Smooth muscle cell (in vitro differentiated cells): ENCODE results near the gene AATF. TPM values are rescaled to one million over a fixed set of nuclear protein-coding genes. Genes with fewer than 3 reads are reported as not detected.

ENCODE experiments used
- DNase-seq: peaks from one replicate; lab custom pipeline; 2025; ENCODE audit not compliant: unreplicated experiment; lab: John Stamatoyannopoulos, UW
- H2AFZ ChIP-seq: fragments of 200-600 bp; sonication (generic); 2 replicates; pipeline ENCODE4 v1.6.0; 2016; ENCODE audit warnings: antibody characterized with exemption, low read depth, mild to moderate bottlenecking
- H3F3A ChIP-seq: fragments of 200-600 bp; sonication (generic); 2 replicates; pipeline ENCODE4 v1.6.0; 2017; ENCODE audit warnings: antibody characterized with exemption, low read depth
- H3K27ac ChIP-seq: fragments of 200-600 bp; sonication (generic); 2 replicates; pipeline ENCODE4 v1.5.1; 2016; ENCODE audit warnings: low read depth, mild to moderate bottlenecking
- H3K27me3 ChIP-seq: fragments of 200-600 bp; sonication (generic); 2 replicates; pipeline ENCODE4 v1.6.1; 2016; ENCODE audit warnings: low read depth, mild to moderate bottlenecking
- H3K36me3 ChIP-seq: fragments of 200-600 bp; sonication (generic); 2 replicates; pipeline ENCODE4 v1.5.1; 2016; ENCODE audit warnings: low read depth
- H3K4me1 ChIP-seq: fragments of 200-600 bp; sonication (generic); 2 replicates; pipeline ENCODE4 v1.5.1; 2016; ENCODE audit warnings: low read depth
- H3K4me2 ChIP-seq: fragments of 200-600 bp; sonication (generic); 2 replicates; pipeline ENCODE4 v1.6.0; 2016; ENCODE audit warnings: mild to moderate bottlenecking
- H3K4me3 ChIP-seq: fragments of 200-600 bp; sonication (generic); 2 replicates; pipeline ENCODE4 v1.5.1; 2016; ENCODE audit warnings: mild to moderate bottlenecking
- H3K79me2 ChIP-seq: fragments of 200-600 bp; sonication (generic); 2 replicates; pipeline ENCODE4 v1.6.0; 2016; ENCODE audit warnings: low read depth, mild to moderate bottlenecking
- H3K9ac ChIP-seq: fragments of 200-600 bp; sonication (generic); 2 replicates; pipeline ENCODE4 v1.6.0; 2016; ENCODE audit warnings: low read depth
- H3K9me3 ChIP-seq: fragments of 200-600 bp; sonication (generic); replicated peaks from 2 replicates; pipeline ENCODE4 v1.5.1; 2016; ENCODE audit warnings: low read depth
- H4K20me1 ChIP-seq: fragments of 200-600 bp; sonication (generic); 2 replicates; pipeline ENCODE4 v1.6.0; 2016; ENCODE audit warnings: low read depth
- CTCF ChIP-seq: fragments of 200-600 bp; sonication (generic); IDR thresholded peaks from 2 replicates; pipeline ENCODE4 v1.5.1; 2017; ENCODE audit warnings: borderline replicate concordance, mild to moderate bottlenecking, antibody characterized with exemption; ENCODE audit not compliant: insufficient read depth, poor library complexity, severe bottlenecking
- WGBS: methylation state at CpG from one replicate; pipeline ENCODE4 v1.1.7; 2016; ENCODE audit warnings: low lambda C conversion rate; 5-methylcytosine and 5-hydroxymethylcytosine counted together
- polyA plus RNA-seq: library from polyadenylated mRNA; unstranded; fragments of >200 nt; fragmentation: Nextera tagmentation; extraction: Ambion mirVana; gene quantifications from 2 replicates; pipeline ENCODE4 v1.2.1, GENCODE V29; 2016
- total RNA-seq: library from RNA; depleted of rRNA; stranded (reverse); fragments of >200 nt; gene quantifications from 2 replicates; pipeline ENCODE4 v1.2.3, GENCODE V29; 2014

The AATF gene
- total RNA-seq (18.5 and 42.0 TPM in 2 replicates), polyA plus RNA-seq (38.0 and 45.6 TPM in 2 replicates)

- peaks cover 21% of the 10 kb centered on the region for H4K20me1 ChIP-seq
These were observed at the start of gene AATF for GRCh38 chr17:36948717-36949460. TSS of gene AATF (plus strand) at chr17:36948954. CDS start at chr17:36949126, 172 bp downstream.

GRCh38 chr17:36899250-36900159 is 49.2 kb upstream of the AATF start:
- WGBS, result 78% methylated on average over 4 of the region's 7 CpGs
- H3K4me1 ChIP-seq, result peaks cover 10% of the 10 kb centered on the region
- no peaks in the 10 kb centered on the region for H3K36me3 ChIP-seq
- H3K27me3 ChIP-seq, result peaks cover 28% of the 10 kb centered on the region
- H3K4me3 ChIP-seq, result no peak overlapping the region
- H4K20me1 ChIP-seq, result no peaks in the 10 kb centered on the region
- H3K9me3 ChIP-seq, result no peaks in the 10 kb centered on the region
- H3K27ac ChIP-seq, result no peak overlapping the region
- H3K4me2 ChIP-seq, result no peak overlapping the region
- no peak overlapping the region for H2AFZ ChIP-seq
- no peak overlapping the region for H3K9ac ChIP-seq
- H3K79me2 ChIP-seq, result no peaks in the 10 kb centered on the region
- TF ChIP-seq CTCF, result no peak
- H3F3A ChIP-seq, result no peaks in the 10 kb centered on the region
- no peak for DNase-seq

More at GRCh38 chr17:36948717-36949460, at the start of gene AATF:
- Histone ChIP-seq H3K4me1 (peaks cover 16% of the 10 kb centered on the region), H3K27me3 (peaks cover 44% of the 10 kb centered on the region), H3K79me2 (peaks cover 16% of the 10 kb centered on the region), H3F3A (no peaks in the 10 kb centered on the region), H3K9ac (peak within 1 kb of the TSS; percentile 92), H2AFZ (peak within 1 kb of the TSS; percentile 97), H3K9me3 (no peaks in the 10 kb centered on the region), H3K27ac (peak within 1 kb of the TSS; percentile 89), H3K4me2 (peak within 1 kb of the TSS; percentile 94), H3K36me3 (peaks cover 15% of the 10 kb centered on the region), H3K4me3 (peak within 1 kb of the TSS; percentile 83)
- peak; percentile 89 for DNase-seq
- TF ChIP-seq CTCF, result no peak
- under 1% methylated on average over 88 of the region's 90 CpGs for WGBS

- H4K20me1 ChIP-seq, result no peaks in the 10 kb centered on the region
These were observed 48.6 kb upstream of the AATF start for GRCh38 chr17:36900160-36900512.

More at GRCh38 chr17:36900160-36900512, 48.6 kb upstream of the AATF start:
- peaks cover 10% of the 10 kb centered on the region for H3K4me1 ChIP-seq
- no peaks in the 10 kb centered on the region for H3K36me3 ChIP-seq
- TF ChIP-seq CTCF, result no peak
- peaks cover 21% of the 10 kb centered on the region for H3K27me3 ChIP-seq
- no peak overlapping the region for H3K4me2 ChIP-seq
- H3K79me2 ChIP-seq, result no peaks in the 10 kb centered on the region
- H3K9me3 ChIP-seq, result no peaks in the 10 kb centered on the region
- H3F3A ChIP-seq, result no peaks in the 10 kb centered on the region
- H2AFZ ChIP-seq, result no peak overlapping the region
- no peak overlapping the region for H3K9ac ChIP-seq
- 95% methylated on average over 7 of the region's 7 CpGs for WGBS
- H3K27ac ChIP-seq, result no peak overlapping the region
- no peak for DNase-seq
- no peak overlapping the region for H3K4me3 ChIP-seq
